Stomach (tissue), 9 donors: ENCODE data around the gene PYROXD2. TPM values are rescaled to one million over a fixed set of nuclear protein-coding genes. Genes with fewer than 3 reads are reported as not detected.

Source experiments
- DNase-seq, 2 donors: peaks; one replicate each; pipeline versions ENCODE4 v3.0.0 to v3.0.0-alpha.2; 2013 to 2019
- H3K27ac ChIP-seq, 5 donors: fragments of 200-600 bp in 4 of 5; sonication (generic) in 4 of 5; one replicate each; pipeline ENCODE4 v1.5.1; 2013 to 2019; ENCODE audit warnings: mild to moderate bottlenecking in 1 of 5, moderate library complexity in 1 of 5
- H3K27me3 ChIP-seq, 3 donors: fragments of 200-600 bp; sonication (generic); one replicate each; pipeline ENCODE4 v1.5.1; 2017 to 2019; ENCODE audit warnings: mixed run types in 1 of 3
- H3K36me3 ChIP-seq, 4 donors: fragments of 200-600 bp; sonication (generic); 1 replicate in 3 of 4; 2 replicates in 1 of 4; pipeline ENCODE4 v1.5.1; 2016 to 2019
- H3K4me1 ChIP-seq, 4 donors: fragments of 200-600 bp; sonication (generic); one replicate each; pipeline ENCODE4 v1.5.1; 2016 to 2019
- H3K4me3 ChIP-seq, 4 donors: fragments of 200-600 bp; sonication (generic) in 3 of 4; one replicate each; pipeline ENCODE4 v1.5.1; 2016 to 2019; ENCODE audit warnings: mild to moderate bottlenecking in 1 of 4
- H3K9me3 ChIP-seq, 4 donors: fragments of 200-600 bp; sonication (generic); one replicate each; pipeline ENCODE4 v1.5.1; 2016 to 2019
- CTCF ChIP-seq, 7 experiments: fragments of 450-650 bp in 4 of 7; fragments of 200-600 bp in 3 of 7; sonication (generic) in 3 of 7; IDR thresholded peaks; one replicate each; pipeline ENCODE4 v1.5.1; 2016 to 2019; ENCODE audit warnings: antibody characterized with exemption in 7 of 7, control low read depth in 2 of 7, mild to moderate bottlenecking in 1 of 7
- EP300 ChIP-seq: sonication (generic); formaldehyde crosslinking; IDR thresholded peaks from one replicate; pipeline ENCODE4 v1.6.1; 2017; ENCODE audit warnings: antibody characterized with exemption
- POLR2A ChIP-seq, 4 donors: fragments of 450-650 bp; IDR thresholded peaks; one replicate each; pipeline ENCODE4 v1.6.1; 2016; ENCODE audit warnings: antibody characterized with exemption in 4 of 4, control low read depth in 2 of 4, mild to moderate bottlenecking in 1 of 4, moderate library complexity in 1 of 4
- POLR2AphosphoS5 ChIP-seq, 3 donors: sonication (generic); formaldehyde crosslinking; IDR thresholded peaks; one replicate each; pipeline ENCODE4 v1.6.1; 2016; ENCODE audit warnings: antibody characterized with exemption in 3 of 3
- WGBS, 5 donors: extraction: QIAGEN DNeasy Blood & Tissue Kit in 3 of 5; methylation state at CpG; one replicate each; pipeline versions ENCODE4 v1.1.5 to v1.1.7; 2013 to 2018; 5-methylcytosine and 5-hydroxymethylcytosine counted together
- intact Hi-C: fragments of 100-400 bp; cut with DNase I; formaldehyde crosslinking; loops from one replicate; pipeline ENCODE4 v1.15.1; 2023; ENCODE audit warnings: low total_unique reads
- polyA plus RNA-seq, 3 donors: library from polyadenylated mRNA; stranded (reverse); fragments of 200-250 nt; gene quantifications; one replicate each; pipeline ENCODE4 v1.2.3, GENCODE V29; 2013
- total RNA-seq, 5 donors: library from RNA; depleted of rRNA; stranded (reverse); fragments of >200 nt; gene quantifications; one replicate each; pipeline versions ENCODE4 v1.1.0 to v1.2.3, GENCODE V29; 2014 to 2016
- donor health status: healthy with polysubstance abuse.
- donor health status: Bipolar disorder and iron deficiency.
- donor health status: healthy.

Gene PYROXD2
- total and polyA plus RNA-seq, 8 donors, result 2.4 to 33.5 (median 8.3) TPM

GRCh38 chr10:98361131-98362025 lies 53.6 kb downstream of the PYROXD2 start:
- H3K27ac ChIP-seq, result peak overlapping the region in 3 of 5 donors; percentile 13 to 63 (median 52)
- H3K27me3 ChIP-seq, result no peaks in the 10 kb centered on the region
- H3K4me3 ChIP-seq, result no peak overlapping the region
- H3K4me1 ChIP-seq, result peaks cover 0 to 3% (median 0%) of the 10 kb centered on the region in 4 donors
- 49 to 66% (median 63%) methylated on average over 14 to 15 of the region's 15 CpGs for WGBS, 5 donors
- TF ChIP-seq EP300 (no peak), POLR2AphosphoS5 (IDR thresholded peaks at IDR 0.05) (peak in 1 of 3 donors; percentile 20)
- H3K36me3 ChIP-seq, result no peaks in the 10 kb centered on the region
- no peaks in the 10 kb centered on the region for H3K9me3 ChIP-seq
- peak; percentile 39 to 75 for DNase-seq
- intact Hi-C loops, result no loop called here

- H3K27ac ChIP-seq, result no peak overlapping the region
- no peaks in the 10 kb centered on the region for H3K9me3 ChIP-seq
- intact Hi-C loops, result no loop called here
- H3K27me3 ChIP-seq, result peaks cover 0 to 29% (median 0%) of the 10 kb centered on the region in 3 donors
- WGBS, 5 donors, result 75 to 85% (median 77%) methylated on average over 5 of the region's 5 CpGs
- no peak overlapping the region for H3K4me3 ChIP-seq
- TF ChIP-seq EP300, result no peak
- TF ChIP-seq CTCF (IDR thresholded peaks at IDR 0.05), result no peak
- TF ChIP-seq POLR2AphosphoS5 (IDR thresholded peaks at IDR 0.05), result no peak
- TF ChIP-seq POLR2A (IDR thresholded peaks at IDR 0.05), result no peak
- peaks cover 0 to 12% (median 4%) of the 10 kb centered on the region in 4 donors for H3K4me1 ChIP-seq
- no peaks in the 10 kb centered on the region for H3K36me3 ChIP-seq
- no peak for DNase-seq
Measured at GRCh38 chr10:98357194-98357822, 57.7 kb downstream of the PYROXD2 start.

GRCh38 chr10:98354491-98354890 lies 60.5 kb downstream of the PYROXD2 start:
- no peak overlapping the region for H3K27ac ChIP-seq
- H3K4me1 ChIP-seq, result peaks cover 0 to 12% (median 5%) of the 10 kb centered on the region in 4 donors
- no peak overlapping the region for H3K4me3 ChIP-seq
- H3K9me3 ChIP-seq, result no peaks in the 10 kb centered on the region
- no peaks in the 10 kb centered on the region for H3K36me3 ChIP-seq
- 75 to 89% (median 84%) methylated on average over 3 of the region's 3 CpGs for WGBS, 5 donors
- intact Hi-C loops, result no loop called here
- H3K27me3 ChIP-seq, result peaks cover 0 to 39% (median 0%) of the 10 kb centered on the region in 3 donors
- TF ChIP-seq POLR2AphosphoS5 (IDR thresholded peaks at IDR 0.05) (no peak), EP300 (no peak), POLR2A (IDR thresholded peaks at IDR 0.05) (no peak), CTCF (IDR thresholded peaks at IDR 0.05) (no peak)
- no peak for DNase-seq

GRCh38 chr10:98353170-98353569 lies 61.8 kb downstream of the PYROXD2 start:
- Histone ChIP-seq H3K27ac (no peak overlapping the region), H3K36me3 (no peaks in the 10 kb centered on the region), H3K4me3 (no peak overlapping the region), H3K4me1 (peaks cover 0 to 12% (median 6%) of the 10 kb centered on the region in 4 donors), H3K9me3 (no peaks in the 10 kb centered on the region), H3K27me3 (peaks cover 0 to 39% (median 0%) of the 10 kb centered on the region in 3 donors)
- WGBS, 5 donors, result 18 to 30% (median 29%) methylated on average over 7 of the region's 7 CpGs
- no peak for DNase-seq
- TF ChIP-seq POLR2AphosphoS5 (IDR thresholded peaks at IDR 0.05), result no peak
- TF ChIP-seq EP300, result no peak
- TF ChIP-seq CTCF (IDR thresholded peaks at IDR 0.05), result no peak
- no peak for TF ChIP-seq POLR2A (IDR thresholded peaks at IDR 0.05)
- intact Hi-C loops, result no loop called here
